ENCODE measurements around the gene OR10H2. TPM values are rescaled to one million over a fixed set of nuclear protein-coding genes. Genes with fewer than 3 reads are reported as not detected.
"Not testable (repeated sequence)": the region's sequence is repeated elsewhere in the genome, so short reads cannot be mapped to it uniquely, and the experiment has no call there.

The OR10H2 gene
- not detected for total RNA-seq

GRCh38 chr19:15727724-15728123 lies at the start of gene OR10H2:
Gene OR10H2 (plus strand): TSS chr19:15728024. CDS start chr19:15728044, 20 bp downstream.
- Histone ChIP-seq H3K27me3 (peaks cover 0 to 57% (median 0%) of the 10 kb centered on the region in 4 donors), H3K4me3 (no peak within 1 kb of the TSS), H3K27ac (no peak within 1 kb of the TSS), H3K4me1 (peaks cover 0 to 8% (median 0%) of the 10 kb centered on the region in 3 donors), H3K36me3 (no peaks in the 10 kb centered on the region), H3K9me3 (no peaks in the 10 kb centered on the region)
- intact Hi-C loops (cut with DNase I) = no loop called here
- WGBS, 2 donors = 63 to 77% methylated on average over 5 of the region's 5 CpGs
- no peak for DNase-seq
- no peak for TF ChIP-seq POLR2A (IDR thresholded peaks at IDR 0.05)
- TF ChIP-seq CTCF (IDR thresholded peaks at IDR 0.05) = no peak

- intact Hi-C loops (cut with DNase I) = no loop called here
- 18 to 21% methylated on average over 4 of the region's 4 CpGs for WGBS, 2 donors
These were observed 48.7 kb upstream of the OR10H2 start for GRCh38 chr19:15679089-15679488.

GRCh38 chr19:15679865-15680264 lies 48.0 kb upstream of the OR10H2 start:
- H3K4me1 ChIP-seq; H3K9me3 ChIP-seq; intact Hi-C loops (cut with DNase I); H3K27ac ChIP-seq; DNase-seq; H3K27me3 ChIP-seq; H3K4me3 ChIP-seq: not testable (repeated sequence)
- WGBS, 2 donors = 46 to 47% methylated on average over 3 to 4 of the region's 4 CpGs
- H3K36me3 ChIP-seq = peaks cover 0 to 67% (median 4%) of the 10 kb centered on the region in 3 donors

More at GRCh38 chr19:15679089-15679488, 48.7 kb upstream of the OR10H2 start:
- Histone ChIP-seq H3K4me1 (peaks cover 0 to 6% (median 0%) of the 10 kb centered on the region in 3 donors), H3K4me3 (no peak overlapping the region), H3K36me3 (peaks cover 0 to 59% (median 4%) of the 10 kb centered on the region in 3 donors), H3K27ac (no peak overlapping the region), H3K27me3 (no peaks in the 10 kb centered on the region), H3K9me3 (no peaks in the 10 kb centered on the region)
- TF ChIP-seq CTCF (IDR thresholded peaks at IDR 0.05) (no peak), POLR2A (IDR thresholded peaks at IDR 0.05) (no peak)
- no peak for DNase-seq

GRCh38 chr19:15680478-15681322 lies 47.1 kb upstream of the OR10H2 start:
- intact Hi-C loops (cut with DNase I) = no loop called here
- no peaks in the 10 kb centered on the region for H3K4me1 ChIP-seq
- peaks cover 0 to 75% (median 4%) of the 10 kb centered on the region in 3 donors for H3K36me3 ChIP-seq
- H3K4me3 ChIP-seq = no peak overlapping the region
- TF ChIP-seq POLR2A (IDR thresholded peaks at IDR 0.05) (no peak), CTCF (IDR thresholded peaks at IDR 0.05) (no peak)
- no peaks in the 10 kb centered on the region for H3K27me3 ChIP-seq
- WGBS, 2 donors = 69 to 70% methylated on average over 6 to 7 of the region's 8 CpGs
- DNase-seq = no peak
- no peaks in the 10 kb centered on the region for H3K9me3 ChIP-seq
- no peak overlapping the region for H3K27ac ChIP-seq

GRCh38 chr19:15683411-15683810 lies 44.4 kb upstream of the OR10H2 start:
- H3K4me1 ChIP-seq = no peaks in the 10 kb centered on the region
- H3K27ac ChIP-seq = no peak overlapping the region
- TF ChIP-seq POLR2A (IDR thresholded peaks at IDR 0.05) (no peak), CTCF (IDR thresholded peaks at IDR 0.05) (no peak)
- WGBS, 2 donors = 85 to 89% methylated on average over 9 to 10 of the region's 10 CpGs
- no peaks in the 10 kb centered on the region for H3K27me3 ChIP-seq
- H3K36me3 ChIP-seq = peaks cover 4 to 97% (median 4%) of the 10 kb centered on the region in 3 donors
- no peak for DNase-seq
- intact Hi-C loops (cut with DNase I) = no loop called here
- no peak overlapping the region for H3K4me3 ChIP-seq
- H3K9me3 ChIP-seq = peaks cover 0 to 19% (median 11%) of the 10 kb centered on the region in 3 donors
